ENCODE data around the gene PARP12. TPM values are rescaled to one million over a fixed set of nuclear protein-coding genes. Genes with fewer than 3 reads are reported as not detected.

Gene PARP12
- total and polyA plus RNA-seq, 9 donors = 15.7 to 43.5 (median 23.2) TPM

- H3K4me1 ChIP-seq (ENCODE audit: insufficient read depth) = no peaks in the 10 kb centered on the region
- intact Hi-C loops (cut with DNase I) = no loop called here
- no peaks in the 10 kb centered on the region for H3K36me3 ChIP-seq
- no peak overlapping the region for H3K27ac ChIP-seq
- TF ChIP-seq POLR2A (IDR thresholded peaks at IDR 0.05) = no peak
- TF ChIP-seq EP300 (IDR thresholded peaks at IDR 0.05) = no peak
- TF ChIP-seq CTCF (IDR thresholded peaks at IDR 0.05) = no peak
- no peak overlapping the region for H3K4me3 ChIP-seq
- no peaks in the 10 kb centered on the region for H3K27me3 ChIP-seq
- H3K9me3 ChIP-seq = no peaks in the 10 kb centered on the region
- no peak for DNase-seq
Observed at GRCh38 chr7:140034421-140034820, 28.3 kb downstream of the PARP12 start.

GRCh38 chr7:140033779-140034363 lies 28.9 kb downstream of the PARP12 start:
- no peaks in the 10 kb centered on the region for H3K36me3 ChIP-seq

DNA sequence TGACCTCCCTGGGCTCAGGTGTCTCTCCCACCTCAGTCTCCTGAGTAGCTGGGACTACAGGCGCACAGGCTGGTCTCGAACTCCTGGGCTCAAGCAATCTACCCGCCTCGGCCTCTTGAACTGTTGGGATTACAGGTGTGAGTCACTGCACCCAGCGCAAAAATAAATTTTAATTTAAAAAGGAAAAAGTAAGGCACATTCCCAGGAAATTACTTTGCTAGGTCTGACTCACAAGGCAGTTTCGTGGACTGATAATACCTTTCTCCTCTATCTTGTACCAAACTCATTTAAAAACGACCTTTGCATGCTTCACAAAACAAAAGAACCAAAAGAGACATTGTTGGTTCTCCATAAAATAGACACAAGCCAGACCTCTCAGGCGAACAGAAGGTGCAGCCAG lies 29.7 kb downstream of the PARP12 start:
- Histone ChIP-seq H3K27me3 (no peaks in the 10 kb centered on the region), H3K4me1 (ENCODE audit: insufficient read depth) (no peaks in the 10 kb centered on the region), H3K4me3 (no peak overlapping the region), H3K27ac (no peak overlapping the region), H3K9me3 (no peaks in the 10 kb centered on the region), H3K36me3 (no peaks in the 10 kb centered on the region)
- TF ChIP-seq POLR2A (IDR thresholded peaks at IDR 0.05) (no peak), EP300 (IDR thresholded peaks at IDR 0.05) (no peak), CTCF (IDR thresholded peaks at IDR 0.05) (no peak)
- intact Hi-C loops (cut with DNase I) = no loop called here
- 89 to 90% (median 90%) methylated on average over 8 of the region's 8 CpGs for WGBS, 3 donors
- no peak for DNase-seq

More at GRCh38 chr7:140033779-140034363, 28.9 kb downstream of the PARP12 start:
- Histone ChIP-seq H3K4me3 (no peak overlapping the region), H3K27ac (no peak overlapping the region), H3K27me3 (no peaks in the 10 kb centered on the region), H3K9me3 (no peaks in the 10 kb centered on the region), H3K4me1 (ENCODE audit: insufficient read depth) (no peaks in the 10 kb centered on the region)
- TF ChIP-seq POLR2A (IDR thresholded peaks at IDR 0.05) = no peak
- intact Hi-C loops (cut with DNase I) = no loop called here
- DNase-seq = no peak
- WGBS, 3 donors = 94 to 95% (median 94%) methylated on average over 14 of the region's 14 CpGs

DNA sequence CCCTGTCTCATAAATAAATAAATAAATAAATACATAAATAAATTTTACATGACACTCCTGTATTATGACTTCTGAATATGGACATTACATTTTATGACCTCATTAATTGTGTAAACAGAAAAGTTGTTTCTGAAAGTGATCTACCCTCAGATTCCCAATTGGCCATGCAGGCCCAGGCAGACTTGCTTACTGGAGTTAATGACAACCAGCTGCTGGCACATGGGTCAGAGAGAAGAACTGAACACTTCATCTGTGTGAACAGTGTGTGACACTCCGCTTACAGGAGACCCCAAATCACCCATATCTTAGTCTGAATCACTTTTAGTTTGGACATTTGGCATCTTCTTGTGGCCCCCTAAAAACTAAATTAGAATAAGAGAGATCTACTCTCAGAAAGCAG lies 31.4 kb downstream of the PARP12 start:
- Histone ChIP-seq H3K4me1 (ENCODE audit: insufficient read depth) (no peaks in the 10 kb centered on the region), H3K27ac (no peak overlapping the region), H3K36me3 (no peaks in the 10 kb centered on the region), H3K4me3 (no peak overlapping the region), H3K9me3 (no peaks in the 10 kb centered on the region), H3K27me3 (no peaks in the 10 kb centered on the region)
- DNase-seq = no peak
- TF ChIP-seq CTCF (IDR thresholded peaks at IDR 0.05) (no peak), POLR2A (IDR thresholded peaks at IDR 0.05) (no peak), EP300 (IDR thresholded peaks at IDR 0.05) (no peak)
- intact Hi-C loops (cut with DNase I) = no loop called here
- 93 to 100% (median 100%) methylated on average over 1 of the region's 1 CpG for WGBS, 3 donors

- no peaks in the 10 kb centered on the region for H3K36me3 ChIP-seq
- intact Hi-C loops (cut with DNase I) = no loop called here
Observed at GRCh38 chr7:140029072-140029471, 33.7 kb downstream of the PARP12 start.

More at GRCh38 chr7:140029072-140029471, 33.7 kb downstream of the PARP12 start:
- Histone ChIP-seq H3K4me3 (no peak overlapping the region), H3K27me3 (no peaks in the 10 kb centered on the region), H3K27ac (no peak overlapping the region), H3K4me1 (ENCODE audit: insufficient read depth) (no peaks in the 10 kb centered on the region), H3K9me3 (no peaks in the 10 kb centered on the region)
- 35 to 66% (median 35%) methylated on average over 1 of the region's 1 CpG for WGBS, 3 donors
- TF ChIP-seq POLR2A (IDR thresholded peaks at IDR 0.05) (no peak), CTCF (IDR thresholded peaks at IDR 0.05) (no peak)
- no peak for DNase-seq

Data from ovary (tissue), 9 donors.